Measurements from ENCODE around the gene REC8.

Gene REC8

DNA sequence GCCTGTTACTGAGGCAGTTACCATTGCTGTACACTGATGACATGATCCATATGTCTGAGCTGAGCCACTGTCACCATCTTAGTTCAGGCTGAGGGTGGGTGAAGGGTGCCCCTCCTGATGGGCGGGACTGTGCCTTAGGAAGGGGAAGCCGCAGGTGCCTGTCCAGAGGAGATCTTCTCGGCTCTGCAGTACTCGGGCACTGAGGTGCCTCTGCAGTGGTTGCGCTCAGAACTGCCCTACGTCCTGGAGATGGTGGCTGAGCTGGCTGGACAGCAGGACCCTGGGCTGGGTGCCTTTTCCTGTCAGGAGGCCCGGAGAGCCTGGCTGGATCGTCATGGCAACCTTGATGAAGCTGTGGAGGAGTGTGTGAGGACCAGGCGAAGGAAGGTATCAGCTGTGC is 20.9 kb upstream of the REC8 start:
- DNase-seq = no peak
- TF ChIP-seq, protein P1, sequence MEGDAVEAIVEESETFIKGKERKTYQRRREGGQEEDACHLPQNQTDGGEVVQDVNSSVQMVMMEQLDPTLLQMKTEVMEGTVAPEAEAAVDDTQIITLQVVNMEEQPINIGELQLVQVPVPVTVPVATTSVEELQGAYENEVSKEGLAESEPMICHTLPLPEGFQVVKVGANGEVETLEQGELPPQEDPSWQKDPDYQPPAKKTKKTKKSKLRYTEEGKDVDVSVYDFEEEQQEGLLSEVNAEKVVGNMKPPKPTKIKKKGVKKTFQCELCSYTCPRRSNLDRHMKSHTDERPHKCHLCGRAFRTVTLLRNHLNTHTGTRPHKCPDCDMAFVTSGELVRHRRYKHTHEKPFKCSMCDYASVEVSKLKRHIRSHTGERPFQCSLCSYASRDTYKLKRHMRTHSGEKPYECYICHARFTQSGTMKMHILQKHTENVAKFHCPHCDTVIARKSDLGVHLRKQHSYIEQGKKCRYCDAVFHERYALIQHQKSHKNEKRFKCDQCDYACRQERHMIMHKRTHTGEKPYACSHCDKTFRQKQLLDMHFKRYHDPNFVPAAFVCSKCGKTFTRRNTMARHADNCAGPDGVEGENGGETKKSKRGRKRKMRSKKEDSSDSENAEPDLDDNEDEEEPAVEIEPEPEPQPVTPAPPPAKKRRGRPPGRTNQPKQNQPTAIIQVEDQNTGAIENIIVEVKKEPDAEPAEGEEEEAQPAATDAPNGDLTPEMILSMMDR (IDR thresholded peaks at IDR 0.05; ENCODE audit: low read depth, low read length) = no peak
- Histone ChIP-seq H3K4me3 (ENCODE audit: low read depth, low read length) (no peak overlapping the region), H3K4me1 (no peaks in the 10 kb centered on the region), H3K36me3 (peaks cover 56% of the 10 kb centered on the region), H3K9me3 (no peaks in the 10 kb centered on the region), H3K27me3 (no peaks in the 10 kb centered on the region)

DNA sequence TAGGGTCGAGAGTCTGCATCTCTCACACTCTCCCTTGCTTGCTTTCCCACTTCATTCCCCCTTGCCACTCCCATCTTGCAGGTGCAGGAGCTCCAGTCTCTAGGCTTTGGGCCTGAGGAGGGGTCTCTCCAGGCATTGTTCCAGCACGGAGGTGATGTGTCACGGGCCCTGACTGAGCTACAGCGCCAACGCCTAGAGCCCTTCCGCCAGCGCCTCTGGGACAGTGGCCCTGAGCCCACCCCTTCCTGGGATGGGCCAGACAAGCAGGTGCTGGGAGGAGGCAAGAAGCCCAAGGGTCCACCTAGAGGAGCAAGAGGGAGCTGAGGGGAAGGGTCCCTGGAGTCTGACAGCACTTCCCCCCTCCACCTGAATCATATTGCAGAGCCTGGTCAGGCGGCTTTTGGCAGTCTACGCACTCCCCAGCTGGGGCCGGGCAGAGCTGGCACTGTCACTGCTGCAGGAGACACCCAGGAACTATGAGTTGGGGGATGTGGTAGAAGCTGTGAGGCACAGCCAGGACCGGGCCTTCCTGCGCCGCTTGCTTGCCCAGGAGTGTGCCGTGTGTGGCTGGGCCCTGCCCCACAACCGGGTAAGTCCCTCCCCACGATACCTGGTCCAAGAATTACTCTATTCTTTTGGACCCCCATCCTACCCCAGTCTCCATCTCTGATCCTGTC is 20.3 kb upstream of the REC8 start:
- TF ChIP-seq, protein P1 (IDR thresholded peaks at IDR 0.05; ENCODE audit: low read depth, low read length) = no peak
- Histone ChIP-seq H3K27me3 (no peaks in the 10 kb centered on the region), H3K9me3 (no peaks in the 10 kb centered on the region), H3K4me1 (no peaks in the 10 kb centered on the region), H3K36me3 (peaks cover 59% of the 10 kb centered on the region), H3K4me3 (ENCODE audit: low read depth, low read length) (no peak overlapping the region)
- DNase-seq = no peak

DNA sequence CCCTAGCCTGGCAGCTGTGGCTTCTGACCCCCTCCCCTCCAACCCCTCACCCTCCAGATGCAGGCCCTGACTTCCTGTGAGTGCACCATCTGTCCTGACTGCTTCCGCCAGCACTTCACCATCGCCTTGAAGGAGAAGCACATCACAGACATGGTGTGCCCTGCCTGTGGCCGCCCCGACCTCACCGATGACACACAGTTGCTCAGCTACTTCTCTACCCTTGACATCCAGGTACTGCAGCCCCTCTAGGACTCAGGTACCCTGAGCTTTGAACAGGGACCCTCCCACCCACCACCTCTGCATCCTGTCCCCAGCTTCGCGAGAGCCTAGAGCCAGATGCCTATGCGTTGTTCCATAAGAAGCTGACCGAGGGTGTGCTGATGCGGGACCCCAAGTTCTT is 16.8 kb upstream of the REC8 start:
- DNase-seq = no peak
- peaks cover 66% of the 10 kb centered on the region for H3K36me3 ChIP-seq
- no peaks in the 10 kb centered on the region for H3K9me3 ChIP-seq
- H3K4me1 ChIP-seq = no peaks in the 10 kb centered on the region
- H3K27me3 ChIP-seq = no peaks in the 10 kb centered on the region
- TF ChIP-seq, protein P1 (IDR thresholded peaks at IDR 0.05; ENCODE audit: low read depth, low read length) = no peak
- H3K4me3 ChIP-seq (ENCODE audit: low read depth, low read length) = no peak overlapping the region

DNA sequence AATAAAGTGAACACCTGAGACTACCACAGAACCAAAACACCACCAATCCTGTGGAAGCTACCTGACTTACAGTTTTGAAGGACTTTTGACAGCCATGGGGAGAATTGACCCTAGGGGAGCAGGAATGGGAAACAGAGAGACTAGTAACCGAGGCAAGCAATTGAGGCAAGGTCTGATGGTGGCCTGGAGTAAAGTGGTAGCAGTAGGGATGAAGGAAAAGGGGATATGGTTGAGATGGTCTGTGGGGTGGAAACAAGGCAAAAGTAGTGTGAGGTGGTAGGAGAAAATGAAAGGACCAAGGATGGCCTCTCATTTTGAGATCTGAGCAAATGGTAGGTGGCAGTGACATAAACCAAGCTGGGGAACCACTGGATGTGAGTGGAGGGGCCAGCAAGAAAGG is 15.0 kb upstream of the REC8 start:
- no peak for DNase-seq
- no peaks in the 10 kb centered on the region for H3K27me3 ChIP-seq
- no peak overlapping the region for H3K4me3 ChIP-seq (ENCODE audit: low read depth, low read length)
- peaks cover 8% of the 10 kb centered on the region for H3K4me1 ChIP-seq
- H3K36me3 ChIP-seq = peaks cover 51% of the 10 kb centered on the region
- TF ChIP-seq, protein P1 (IDR thresholded peaks at IDR 0.05; ENCODE audit: low read depth, low read length) = no peak
- H3K9me3 ChIP-seq = no peaks in the 10 kb centered on the region

DNA sequence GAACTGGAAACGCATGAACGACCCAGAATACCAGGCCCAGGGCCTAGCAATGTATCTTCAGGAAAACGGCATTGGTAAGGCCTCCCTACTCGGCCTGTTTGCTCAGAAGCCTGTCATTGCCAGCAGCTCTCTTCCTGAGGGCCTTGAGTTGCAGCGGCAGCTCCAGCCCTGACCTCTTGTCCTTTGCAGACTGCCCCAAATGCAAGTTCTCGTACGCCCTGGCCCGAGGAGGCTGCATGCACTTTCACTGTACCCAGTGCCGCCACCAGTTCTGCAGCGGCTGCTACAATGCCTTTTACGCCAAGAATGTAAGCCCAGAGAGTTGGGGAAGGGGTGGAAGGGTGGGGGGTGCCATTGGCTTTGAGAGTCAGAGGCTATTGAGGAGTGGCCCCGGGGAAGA is 14.5 kb upstream of the REC8 start:
- Histone ChIP-seq H3K9me3 (no peaks in the 10 kb centered on the region), H3K27me3 (no peaks in the 10 kb centered on the region), H3K4me3 (ENCODE audit: low read depth, low read length) (no peak overlapping the region), H3K4me1 (peaks cover 8% of the 10 kb centered on the region), H3K36me3 (peaks cover 47% of the 10 kb centered on the region)
- TF ChIP-seq, protein P1 (IDR thresholded peaks at IDR 0.05; ENCODE audit: low read depth, low read length) = no peak
- no peak for DNase-seq

DNA sequence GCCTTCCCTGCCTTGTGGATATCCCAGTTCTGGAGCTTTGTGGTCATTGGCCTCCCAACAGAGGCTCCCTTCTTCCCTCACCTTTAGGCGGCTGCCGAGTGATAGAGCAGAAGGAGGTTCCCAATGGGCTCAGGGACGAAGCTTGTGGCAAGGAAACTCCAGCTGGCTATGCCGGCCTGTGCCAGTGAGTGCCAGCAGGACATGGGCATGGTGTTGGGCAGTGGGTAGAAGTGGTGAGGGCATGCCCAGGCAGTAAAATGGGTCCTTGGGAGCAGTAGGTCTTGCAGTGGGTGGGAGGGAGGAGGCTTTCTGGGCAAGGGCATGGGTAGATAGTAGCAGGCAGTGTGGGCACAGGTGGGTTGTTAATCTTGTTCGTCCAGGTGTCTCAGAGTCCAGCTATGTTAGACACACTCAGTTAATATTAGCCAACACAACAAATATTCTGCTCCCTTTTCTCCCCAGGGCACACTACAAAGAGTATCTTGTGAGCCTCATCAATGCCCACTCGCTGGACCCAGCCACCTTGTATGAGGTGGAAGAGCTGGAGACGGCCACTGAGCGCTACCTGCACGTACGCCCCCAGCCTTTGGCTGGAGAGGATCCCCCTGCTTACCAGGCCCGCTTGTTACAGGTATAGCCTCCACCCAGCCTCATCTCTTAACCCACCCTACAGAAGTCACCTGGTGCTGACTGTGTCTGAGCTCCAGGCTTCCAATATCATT is 11.9 kb upstream of the REC8 start:
- TF ChIP-seq, protein P1 (IDR thresholded peaks at IDR 0.05; ENCODE audit: low read depth, low read length) = no peak
- DNase-seq = no peak
- peaks cover 8% of the 10 kb centered on the region for H3K4me1 ChIP-seq
- no peaks in the 10 kb centered on the region for H3K9me3 ChIP-seq
- no peak overlapping the region for H3K4me3 ChIP-seq (ENCODE audit: low read depth, low read length)
- no peaks in the 10 kb centered on the region for H3K27me3 ChIP-seq
- peaks cover 31% of the 10 kb centered on the region for H3K36me3 ChIP-seq
